Measurements from ENCODE around the gene INTS14.

The INTS14 gene

GRCh38 chr15:65530318-65531111 lies 80.4 kb downstream of the INTS14 start, which contains the start of gene HACD3:
Gene HACD3, plus strand, starts transcription at chr15:65530463. Its CDS starts 169 bp downstream, at chr15:65530632.
- peak; percentile 89 for DNase-seq (ENCODE audit: low read depth)

GRCh38 chr15:65529762-65530317 lies 81.1 kb downstream of the INTS14 start:
- no peak for DNase-seq (ENCODE audit: low read depth)

Measured in activated T-cell treated with anti-CD3 and anti-CD28 coated beads for 24 hours (primary cell).